ENCODE data around the gene ADAMTS7.
A peak's percentile ranks its signal among the peaks of the same experiment; 100 is the strongest.
"Not testable (repeated sequence)": the region's sequence is repeated elsewhere in the genome, so short reads cannot be mapped to it uniquely, and the experiment has no call there.

The ADAMTS7 gene

DNA sequence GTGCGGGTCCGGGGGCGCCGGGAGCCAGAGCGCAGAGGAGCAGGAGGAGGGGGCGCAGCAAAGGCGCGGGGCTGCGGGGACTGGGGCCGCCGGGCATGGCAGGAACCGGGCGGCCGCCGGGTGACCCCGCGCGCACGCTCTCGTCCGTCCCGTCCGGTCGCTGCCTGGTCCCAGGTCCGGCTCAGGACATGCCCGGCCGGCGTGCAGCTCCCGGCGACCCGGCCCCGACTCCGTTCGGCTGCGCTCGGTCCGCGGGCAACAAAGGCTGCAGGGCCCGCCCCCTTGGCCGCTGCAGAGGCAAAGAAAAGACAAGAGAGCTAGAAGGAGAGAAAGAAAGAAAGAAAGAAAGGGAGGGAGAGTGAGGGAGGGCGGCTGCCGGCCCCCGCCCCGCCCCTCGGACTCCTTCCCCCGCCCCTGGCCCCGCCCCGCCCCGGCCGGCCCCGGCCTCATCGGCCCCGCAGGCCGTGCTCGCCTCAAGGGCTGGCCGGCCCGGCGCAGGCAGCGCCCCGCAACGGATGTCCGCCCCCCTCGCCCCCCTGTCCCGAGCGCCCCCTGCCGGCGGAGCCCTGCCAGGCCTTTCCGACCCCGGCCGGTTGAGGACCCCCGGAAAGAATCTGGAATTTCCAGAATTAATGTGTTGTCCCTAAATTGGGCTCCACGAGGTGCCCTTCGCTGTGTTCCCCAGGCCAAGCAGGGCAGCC is at the start of gene ADAMTS7:
ADAMTS7 (minus strand) TSS at position 341 of the 701 bp plus-strand sequence; CDS start at position 97, 244 bp downstream.
- no peak for DNase-seq (ENCODE audit: low read depth)

- peak; percentile 70 for DNase-seq (ENCODE audit: low read depth)
Measured at GRCh38 chr15:78859971-78860719, 48.9 kb upstream of the ADAMTS7 start.

- DNase-seq (ENCODE audit: low read depth) = peak; percentile 80
Measured at GRCh38 chr15:78855746-78856145, 44.5 kb upstream of the ADAMTS7 start.

DNA sequence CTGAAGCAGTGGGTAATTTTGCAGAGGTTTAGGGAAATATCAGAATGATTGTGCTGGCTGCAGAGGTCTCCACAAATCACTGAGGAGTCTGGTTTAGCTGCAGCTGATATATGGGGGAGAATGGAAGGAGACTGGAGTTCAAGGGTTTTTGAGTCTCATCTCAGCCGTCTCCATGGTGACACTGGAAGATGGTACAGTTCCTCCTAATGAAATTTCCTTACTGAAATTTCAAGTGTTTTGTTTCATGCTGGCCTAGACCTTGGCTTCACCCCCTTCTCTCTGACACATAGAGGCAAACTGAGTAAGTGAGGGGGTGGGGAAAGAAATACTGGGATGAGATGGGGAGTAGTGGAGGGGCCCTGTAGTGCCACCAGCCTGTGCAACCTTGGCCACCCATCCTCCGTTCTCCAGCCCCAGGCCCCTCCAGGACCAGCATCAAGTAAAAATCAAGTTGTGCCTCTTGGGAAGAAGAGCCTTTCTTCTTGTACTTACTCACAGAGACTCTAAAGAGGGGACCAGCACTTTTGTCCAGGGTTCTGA is 43.6 kb upstream of the ADAMTS7 start:
- no peak for DNase-seq (ENCODE audit: low read depth)

GRCh38 chr15:78853500-78853899 is 42.2 kb upstream of the ADAMTS7 start:
- DNase-seq (ENCODE audit: low read depth) = no peak

GRCh38 chr15:78850941-78851755 is 39.9 kb upstream of the ADAMTS7 start:
- DNase-seq (ENCODE audit: low read depth) = no peak

GRCh38 chr15:78850352-78850751 is 39.1 kb upstream of the ADAMTS7 start:
- DNase-seq (ENCODE audit: low read depth) = no peak

GRCh38 chr15:78847387-78847906 is 36.2 kb upstream of the ADAMTS7 start:
- not testable (repeated sequence) for DNase-seq (ENCODE audit: low read depth)

GRCh38 chr15:78846906-78847305 is 35.6 kb upstream of the ADAMTS7 start:
- not testable (repeated sequence) for DNase-seq (ENCODE audit: low read depth)

DNA sequence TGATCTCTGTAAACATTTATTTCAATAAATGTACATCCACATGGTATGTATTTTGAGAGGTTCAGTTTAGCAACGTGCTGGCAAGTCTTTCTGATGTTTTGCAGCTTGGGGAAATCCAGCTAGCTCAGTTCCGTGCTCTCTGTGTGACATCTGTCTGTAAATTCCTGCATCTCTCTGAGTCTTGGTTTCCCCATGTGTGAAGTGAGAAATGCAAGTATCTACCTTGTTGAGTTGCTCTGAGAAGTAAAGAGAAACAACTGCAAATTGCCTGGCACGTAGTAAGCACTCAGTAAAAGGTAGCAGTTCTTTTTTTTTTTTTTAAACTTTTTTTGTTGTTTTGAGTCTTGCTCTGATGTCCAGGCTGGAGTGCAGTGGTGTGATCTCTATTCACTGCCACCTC is 31.3 kb upstream of the ADAMTS7 start:
- no peak for DNase-seq (ENCODE audit: low read depth)

DNA sequence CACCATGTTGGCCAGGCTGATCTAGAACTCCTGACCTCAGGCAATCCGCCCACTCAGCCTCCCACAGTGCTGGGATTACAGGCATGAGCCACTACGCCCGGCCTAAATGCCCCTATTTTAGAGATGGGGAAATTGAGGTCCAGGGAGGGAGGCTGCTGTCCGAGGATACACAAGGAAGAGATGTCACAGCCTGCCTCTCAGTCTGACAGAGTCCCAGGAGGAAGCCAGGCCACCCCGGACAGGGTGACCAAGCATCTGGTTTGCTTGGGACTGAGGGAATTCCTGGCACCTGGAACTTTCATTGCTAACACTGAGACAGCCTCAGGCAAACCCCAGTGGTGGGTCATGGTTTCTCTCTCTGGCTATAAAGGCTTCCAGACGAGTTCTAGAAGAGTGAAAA is 30.6 kb upstream of the ADAMTS7 start:
- DNase-seq (ENCODE audit: low read depth) = no peak

DNA sequence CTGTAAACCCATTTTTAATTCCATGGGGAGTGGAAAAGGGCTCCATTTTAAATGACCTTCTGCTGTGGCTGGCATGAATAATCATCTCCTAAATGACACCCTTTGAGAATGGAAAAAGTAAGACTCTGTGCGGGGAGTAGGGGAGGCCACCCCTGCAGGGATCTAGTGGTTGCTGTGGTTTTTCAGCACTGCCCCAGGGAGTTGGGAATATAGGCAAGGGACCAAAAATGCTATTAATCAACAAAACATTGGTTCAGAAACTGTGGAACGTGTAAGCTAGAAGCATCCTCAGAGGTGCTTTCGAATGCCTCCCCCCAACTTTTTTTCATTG is 30.1 kb upstream of the ADAMTS7 start:
- no peak for DNase-seq (ENCODE audit: low read depth)

DNA sequence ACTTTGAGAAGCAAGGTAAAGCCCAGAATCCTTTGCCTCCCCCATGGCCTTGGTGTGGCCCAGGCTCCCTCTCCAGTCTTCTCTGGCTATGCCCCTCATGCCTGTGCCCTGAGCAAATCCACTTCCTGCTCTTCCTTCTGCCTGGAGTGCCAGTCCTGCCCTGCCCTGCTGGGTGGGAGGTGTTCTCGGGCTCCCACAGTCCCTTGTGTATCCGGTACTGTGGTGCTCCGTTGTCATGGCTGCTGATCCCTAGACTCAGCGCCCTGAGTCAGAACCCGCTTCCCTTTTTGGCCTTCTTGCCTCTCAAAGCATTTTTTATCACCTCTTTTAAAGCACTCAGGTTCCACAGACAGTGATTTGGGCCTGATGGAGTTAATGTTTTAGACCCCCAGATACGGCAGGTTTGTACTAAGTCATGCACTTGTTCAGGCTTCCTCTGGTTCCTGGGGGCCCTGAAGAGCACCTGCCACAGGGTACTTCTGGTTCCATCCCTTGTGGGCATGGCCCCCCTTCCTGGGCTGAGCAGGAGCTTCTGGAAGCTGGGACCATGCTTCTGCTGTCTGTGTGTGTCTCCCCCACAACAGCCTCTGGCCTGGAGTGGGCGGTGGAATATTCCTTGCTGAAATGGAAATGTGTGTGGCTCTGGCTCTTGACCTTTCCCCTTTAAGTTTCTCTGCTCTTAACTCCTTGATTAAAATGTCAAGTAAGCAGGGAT is 29.6 kb upstream of the ADAMTS7 start:
- no peak for DNase-seq (ENCODE audit: low read depth)

DNA sequence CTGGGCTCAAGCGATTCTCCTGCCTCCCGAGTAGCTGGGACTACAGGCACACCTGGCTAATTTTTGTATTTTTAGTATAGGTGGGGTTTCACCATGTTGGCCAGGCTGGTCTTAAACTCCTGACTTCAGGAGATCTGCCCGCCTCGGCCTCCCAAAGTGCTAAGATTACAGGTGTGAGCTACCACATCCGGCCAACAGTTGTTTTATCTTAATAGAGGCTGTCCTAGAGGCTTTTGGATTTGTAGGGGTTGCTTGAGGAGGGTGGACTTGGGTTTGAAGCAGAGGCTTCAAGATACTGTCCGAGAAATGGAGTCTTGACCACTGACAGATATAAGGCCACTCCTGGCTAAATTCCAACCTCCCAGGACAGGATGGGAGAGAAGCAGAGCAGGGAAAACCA is 27.9 kb upstream of the ADAMTS7 start:
- DNase-seq (ENCODE audit: low read depth) = not testable (repeated sequence)

DNA sequence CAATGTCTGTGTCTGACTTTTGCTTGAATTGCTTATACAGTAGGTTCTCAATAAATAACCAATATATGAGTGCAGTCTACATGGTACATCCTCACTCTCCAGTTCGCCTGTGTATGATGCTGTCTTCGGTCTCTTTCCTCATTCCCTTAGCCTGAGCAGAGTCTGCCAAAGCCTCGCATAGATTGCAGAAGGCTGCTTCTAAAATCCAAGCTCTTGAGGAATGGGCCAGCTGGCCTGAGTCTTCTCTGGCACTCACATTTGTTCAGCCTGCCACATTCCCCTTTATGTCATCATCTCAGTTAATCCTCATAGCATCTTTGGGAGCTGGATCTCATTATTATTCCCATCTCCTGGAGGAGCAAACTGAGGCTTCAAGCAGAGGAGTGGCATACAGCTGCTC is 27.2 kb upstream of the ADAMTS7 start:
- DNase-seq (ENCODE audit: low read depth) = no peak

DNA sequence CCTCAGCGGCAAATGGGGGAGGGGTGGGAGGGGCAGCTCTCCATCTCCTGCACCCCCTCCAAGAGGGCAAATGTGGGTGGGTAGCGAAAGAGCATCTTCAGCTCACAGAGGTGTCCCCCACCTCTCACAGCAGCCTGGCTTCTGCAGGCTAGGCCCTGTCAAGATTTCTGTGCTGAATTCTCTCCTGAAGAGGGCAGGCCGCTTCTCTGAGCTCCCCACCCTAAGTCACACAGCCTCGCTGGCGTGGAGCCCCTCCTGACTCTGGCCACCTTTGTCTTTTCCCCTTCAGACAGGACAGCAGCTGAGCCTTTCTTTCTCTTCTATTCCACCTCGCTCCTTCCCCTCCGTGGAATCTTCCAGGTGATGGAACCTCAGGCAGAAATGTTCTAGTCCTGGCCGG is 26.3 kb upstream of the ADAMTS7 start:
- DNase-seq (ENCODE audit: low read depth) = no peak

- no peak for DNase-seq (ENCODE audit: low read depth)
Measured at GRCh38 chr15:78837131-78837530, 25.9 kb upstream of the ADAMTS7 start.

GRCh38 chr15:78836333-78836732 is 25.1 kb upstream of the ADAMTS7 start:
- no peak for DNase-seq (ENCODE audit: low read depth)

DNA sequence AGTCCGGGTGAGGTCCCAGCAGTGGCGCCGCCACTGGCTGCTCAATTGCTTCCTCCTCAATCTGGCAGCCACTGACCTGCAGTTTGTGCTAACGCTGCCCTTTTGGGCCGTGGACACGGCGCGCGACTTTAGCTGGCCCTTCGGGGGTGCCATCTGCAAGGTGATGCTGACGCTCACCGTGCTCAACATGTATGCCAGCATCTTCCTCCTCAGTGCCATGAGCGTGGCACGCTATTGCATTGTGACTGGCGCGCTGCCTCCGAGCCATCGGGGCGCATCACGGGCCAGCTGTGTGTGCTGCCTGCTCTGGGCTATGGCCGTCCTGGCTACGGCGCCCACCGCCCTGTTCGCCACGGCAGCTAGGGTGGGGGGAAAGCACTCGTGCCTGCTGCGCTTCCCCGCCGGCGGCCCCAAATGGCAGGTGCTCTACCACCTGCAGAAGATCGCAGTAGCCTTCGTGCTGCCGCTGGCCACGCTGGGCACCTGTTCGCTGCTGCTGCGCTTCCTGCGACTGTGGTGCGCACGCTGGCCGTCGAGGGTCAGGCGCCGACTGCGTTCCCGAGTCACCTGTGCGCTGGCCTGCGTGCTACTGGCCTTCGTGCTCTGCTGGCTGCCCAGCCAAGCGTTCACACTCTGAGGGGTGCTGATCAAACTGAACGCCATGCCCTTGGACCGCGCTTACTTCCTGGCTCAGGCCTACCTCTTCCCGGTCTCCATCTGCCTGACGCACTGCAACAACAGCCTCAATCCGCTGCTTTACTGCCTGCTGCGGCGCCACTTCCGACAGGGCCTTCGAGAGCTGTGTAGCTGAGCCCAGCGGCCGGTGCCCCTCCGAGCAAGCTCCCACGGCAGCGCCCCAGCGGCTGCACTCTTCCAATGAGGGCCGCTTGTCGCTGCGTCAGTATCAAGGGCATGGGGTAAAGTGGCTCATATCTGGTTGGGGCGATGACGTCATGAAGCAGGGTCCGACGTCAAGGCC is 20.3 kb upstream of the ADAMTS7 start:
- no peak for DNase-seq (ENCODE audit: low read depth)

GRCh38 chr15:78830514-78831228 is 19.4 kb upstream of the ADAMTS7 start:
- no peak for DNase-seq (ENCODE audit: low read depth)
